Trophoblast cell (in vitro differentiated cells and primary cell): Measurements from ENCODE around the gene CDKAL1.
A peak's percentile ranks its signal among the peaks of the same experiment; 100 is the strongest.

Source experiments
- DNase-seq, 2 donors: peaks; one replicate each; pipeline ENCODE4 v3.0.0-alpha.2; 2016
- H2AFZ ChIP-seq: 2 replicates; pipeline ENCODE4 v1.6.1; 2013; ENCODE audit warnings: low read length, moderate library complexity, mild to moderate bottlenecking; ENCODE audit not compliant: insufficient read depth, poor library complexity
- H2AK5ac ChIP-seq: 2 replicates; pipeline ENCODE4 v1.6.1; 2013; ENCODE audit warnings: mild to moderate bottlenecking, low read length
- H2BK120ac ChIP-seq: 2 replicates; pipeline ENCODE4 v1.6.1; 2013; ENCODE audit warnings: low read length, mild to moderate bottlenecking, moderate library complexity; ENCODE audit not compliant: insufficient read depth, poor library complexity
- H2BK12ac ChIP-seq: 2 replicates; pipeline ENCODE4 v1.6.1; 2013; ENCODE audit warnings: mild to moderate bottlenecking, low read length, moderate library complexity
- H2BK5ac ChIP-seq: 2 replicates; pipeline ENCODE4 v1.6.1; 2013; ENCODE audit warnings: low read length, low read depth, moderate library complexity, mild to moderate bottlenecking; ENCODE audit not compliant: poor library complexity
- H3K14ac ChIP-seq: 2 replicates; pipeline ENCODE4 v1.6.1; 2013; ENCODE audit warnings: mild to moderate bottlenecking, low read length
- H3K18ac ChIP-seq: 2 replicates; pipeline ENCODE4 v1.6.1; 2013; ENCODE audit warnings: mild to moderate bottlenecking, low read length
- H3K23ac ChIP-seq: 2 replicates; pipeline ENCODE4 v1.6.1; 2013; ENCODE audit warnings: low read length
- H3K27ac ChIP-seq: 2 replicates; pipeline ENCODE4 v1.5.1; 2013; ENCODE audit warnings: low read depth, mild to moderate bottlenecking, inconsistent platforms, low read length, moderate library complexity
- H3K27me3 ChIP-seq: 2 replicates; pipeline ENCODE4 v1.6.1; 2013; ENCODE audit warnings: inconsistent platforms, mild to moderate bottlenecking, low read length, moderate library complexity; ENCODE audit not compliant: insufficient read depth
- H3K36me3 ChIP-seq, 2 experiments: 1 replicate in 1 of 2; 2 replicates in 1 of 2; pipeline ENCODE4 v1.6.1; 2013; ENCODE audit warnings: low read length in 2 of 2, mild to moderate bottlenecking in 2 of 2, moderate library complexity in 1 of 2; ENCODE audit not compliant: insufficient read depth in 2 of 2, control insufficient read depth in 1 of 2
- H3K4ac ChIP-seq: 2 replicates; pipeline ENCODE4 v1.6.1; 2013; ENCODE audit warnings: low read depth, mild to moderate bottlenecking, low read length, moderate library complexity
- H3K4me1 ChIP-seq, 2 experiments: 1 replicate in 1 of 2; 2 replicates in 1 of 2; pipeline ENCODE4 v1.6.1; 2013; ENCODE audit warnings: low read length in 2 of 2, mild to moderate bottlenecking in 2 of 2, moderate library complexity in 1 of 2; ENCODE audit not compliant: insufficient read depth in 2 of 2, control insufficient read depth in 1 of 2
- H3K4me2 ChIP-seq: 2 replicates; pipeline ENCODE4 v1.6.1; 2013; ENCODE audit warnings: inconsistent platforms, mild to moderate bottlenecking, low read length, moderate library complexity
- H3K4me3 ChIP-seq: 2 replicates; pipeline ENCODE4 v1.5.1; 2013; ENCODE audit warnings: mild to moderate bottlenecking, low read depth, low read length, inconsistent platforms
- H3K79me1 ChIP-seq: one replicate; pipeline ENCODE4 v1.6.1; 2013; ENCODE audit warnings: low read length
- H3K79me2 ChIP-seq: 2 replicates; pipeline ENCODE4 v1.6.1; 2013; ENCODE audit warnings: low read length, mild to moderate bottlenecking; ENCODE audit not compliant: control insufficient read depth, insufficient read depth, poor library complexity
- H3K9ac ChIP-seq: 2 replicates; pipeline ENCODE4 v1.6.1; 2013; ENCODE audit warnings: mild to moderate bottlenecking, low read length
- H3K9me3 ChIP-seq: 2 replicates; pipeline ENCODE4 v1.6.1; 2013; ENCODE audit warnings: low read depth, mild to moderate bottlenecking, control low read depth, inconsistent platforms, low read length; ENCODE audit not compliant: insufficient read depth
- H4K12ac ChIP-seq: 2 replicates; pipeline ENCODE4 v1.6.1; 2013; ENCODE audit warnings: low read depth, mild to moderate bottlenecking, low read length, moderate library complexity
- H4K8ac ChIP-seq: 2 replicates; pipeline ENCODE4 v1.6.1; 2013; ENCODE audit warnings: low read depth, mild to moderate bottlenecking, low read length, moderate library complexity
- H4K91ac ChIP-seq: one replicate; pipeline ENCODE4 v1.6.1; 2013; ENCODE audit warnings: low read depth, mild to moderate bottlenecking, low read length, moderate library complexity
- WGBS: extraction: QIAGEN DNeasy Blood & Tissue Kit; methylation state at CpG from one replicate; pipeline ENCODE4 v1.1.7; 2013; ENCODE audit warnings: missing lambda C conversion rate; ENCODE audit not compliant: insufficient read length, insufficient coverage; ENCODE audit errors: extremely low coverage; 5-methylcytosine and 5-hydroxymethylcytosine counted together

The CDKAL1 gene

DNA sequence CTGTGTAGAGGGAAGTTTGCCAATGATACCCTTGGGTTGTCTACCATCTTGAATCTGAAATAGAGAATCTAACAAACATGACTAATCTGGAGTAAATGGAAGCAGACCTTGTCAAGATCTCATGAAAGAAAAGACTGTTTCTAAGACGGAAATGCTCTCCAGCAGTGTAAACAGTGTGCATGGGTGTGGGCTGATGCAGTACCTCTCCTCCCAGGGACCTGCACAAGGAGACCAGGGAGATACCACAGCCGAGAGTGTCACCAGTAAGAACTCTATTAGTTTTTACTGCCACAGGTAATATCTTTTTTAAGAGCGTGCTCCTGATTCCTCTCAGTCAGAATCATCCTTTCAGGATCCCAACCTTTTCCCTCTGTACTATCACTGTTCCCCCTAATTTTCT, 546.0 kb downstream of the CDKAL1 start:
- H3K79me1 ChIP-seq, result no peaks in the 10 kb centered on the region
- H3K23ac ChIP-seq, result no peak overlapping the region
- H3K79me2 ChIP-seq, result no peaks in the 10 kb centered on the region
- no peak overlapping the region for H2AFZ ChIP-seq
- no peaks in the 10 kb centered on the region for H3K36me3 ChIP-seq
- H3K18ac ChIP-seq, result no peak overlapping the region
- peak overlapping the region; percentile 18 for H4K91ac ChIP-seq
- H3K4me1 ChIP-seq, result peaks cover 0 to 2% of the 10 kb centered on the region in 2 experiments
- no peak overlapping the region for H3K4ac ChIP-seq
- H3K9ac ChIP-seq, result no peak overlapping the region
- H2AK5ac ChIP-seq, result no peak overlapping the region
- no peak overlapping the region for H3K4me2 ChIP-seq
- no peaks in the 10 kb centered on the region for H3K9me3 ChIP-seq
- no peak overlapping the region for H3K27ac ChIP-seq
- peak overlapping the region; percentile 68 for H2BK12ac ChIP-seq
- WGBS, result no CpG with 5 or more reads among the region's 3 CpGs
- H2BK120ac ChIP-seq, result no peak overlapping the region
- no peak overlapping the region for H3K14ac ChIP-seq
- H3K4me3 ChIP-seq, result no peak overlapping the region
- no peak overlapping the region for H2BK5ac ChIP-seq
- no peaks in the 10 kb centered on the region for H3K27me3 ChIP-seq
- no peak overlapping the region for H4K8ac ChIP-seq
- no peak overlapping the region for H4K12ac ChIP-seq
- no peak for DNase-seq

DNA sequence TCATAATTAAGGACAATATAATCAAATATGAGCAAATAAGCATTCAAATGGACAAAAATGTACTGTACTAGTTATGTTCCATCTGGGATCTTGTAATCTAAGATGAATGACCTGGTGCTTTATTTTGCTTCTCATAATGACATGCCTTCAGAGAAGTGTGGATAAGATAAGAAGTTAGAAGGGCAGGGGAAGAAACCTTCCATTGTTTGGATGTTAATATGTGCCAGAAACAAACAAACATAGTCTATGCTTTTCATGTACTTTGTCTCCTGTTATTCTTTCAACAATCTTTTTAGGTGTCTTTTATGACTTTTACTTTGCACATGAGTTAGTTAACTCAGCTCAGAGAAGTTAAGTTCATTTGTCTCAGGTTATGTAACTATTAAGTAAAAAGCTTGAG, 547.8 kb downstream of the CDKAL1 start:
- H3K9ac ChIP-seq, result no peak overlapping the region
- H3K4me1 ChIP-seq, result peaks cover 0 to 2% of the 10 kb centered on the region in 2 experiments
- no peak overlapping the region for H4K12ac ChIP-seq
- H3K36me3 ChIP-seq, result no peaks in the 10 kb centered on the region
- H3K4ac ChIP-seq, result no peak overlapping the region
- H2BK5ac ChIP-seq, result no peak overlapping the region
- no peak overlapping the region for H3K23ac ChIP-seq
- H2BK120ac ChIP-seq, result no peak overlapping the region
- H3K18ac ChIP-seq, result no peak overlapping the region
- H3K9me3 ChIP-seq, result no peaks in the 10 kb centered on the region
- H3K27ac ChIP-seq, result no peak overlapping the region
- no peak overlapping the region for H4K91ac ChIP-seq
- no peaks in the 10 kb centered on the region for H3K27me3 ChIP-seq
- no peak overlapping the region for H2AFZ ChIP-seq
- DNase-seq, result no peak
- no peak overlapping the region for H3K4me2 ChIP-seq
- H2BK12ac ChIP-seq, result no peak overlapping the region
- no peak overlapping the region for H3K4me3 ChIP-seq
- no peak overlapping the region for H4K8ac ChIP-seq
- H3K14ac ChIP-seq, result no peak overlapping the region
- no peak overlapping the region for H2AK5ac ChIP-seq
- H3K79me2 ChIP-seq, result no peaks in the 10 kb centered on the region
- no peaks in the 10 kb centered on the region for H3K79me1 ChIP-seq

DNA sequence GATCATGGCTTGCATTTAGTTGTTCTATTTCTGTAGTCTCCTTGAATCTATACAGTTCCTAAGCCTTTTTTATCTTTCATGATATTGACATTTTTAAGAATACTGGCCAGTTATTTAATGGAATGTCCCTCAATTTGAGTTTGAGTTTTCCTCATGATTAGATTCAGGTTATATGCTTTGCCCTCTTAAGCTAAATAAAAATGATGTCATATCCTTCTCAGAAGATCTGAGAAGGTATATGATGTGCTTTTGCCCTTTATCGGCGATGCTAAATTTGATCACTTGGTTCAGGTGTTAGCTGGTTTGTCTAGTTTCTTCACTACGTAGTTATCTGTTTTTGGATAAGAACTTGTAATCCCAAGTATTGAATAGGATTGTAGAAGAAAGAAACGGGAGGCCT, 549.5 kb downstream of the CDKAL1 start:
- Histone ChIP-seq H4K8ac (no peak overlapping the region), H3K23ac (no peak overlapping the region), H3K14ac (no peak overlapping the region), H3K4ac (no peak overlapping the region), H3K27me3 (no peaks in the 10 kb centered on the region), H3K18ac (no peak overlapping the region), H4K91ac (no peak overlapping the region), H2BK5ac (no peak overlapping the region), H2AFZ (no peak overlapping the region), H3K36me3 (no peaks in the 10 kb centered on the region), H3K9me3 (no peaks in the 10 kb centered on the region), H3K27ac (no peak overlapping the region), H2AK5ac (no peak overlapping the region), H3K4me3 (no peak overlapping the region), H3K79me1 (no peaks in the 10 kb centered on the region), H4K12ac (no peak overlapping the region), H2BK120ac (no peak overlapping the region), H3K4me2 (no peak overlapping the region), H3K4me1 (peaks cover 0 to 2% of the 10 kb centered on the region in 2 experiments), H3K79me2 (no peaks in the 10 kb centered on the region), H2BK12ac (no peak overlapping the region), H3K9ac (no peak overlapping the region)
- WGBS, result no CpG with 5 or more reads among the region's 4 CpGs
- no peak for DNase-seq

DNA sequence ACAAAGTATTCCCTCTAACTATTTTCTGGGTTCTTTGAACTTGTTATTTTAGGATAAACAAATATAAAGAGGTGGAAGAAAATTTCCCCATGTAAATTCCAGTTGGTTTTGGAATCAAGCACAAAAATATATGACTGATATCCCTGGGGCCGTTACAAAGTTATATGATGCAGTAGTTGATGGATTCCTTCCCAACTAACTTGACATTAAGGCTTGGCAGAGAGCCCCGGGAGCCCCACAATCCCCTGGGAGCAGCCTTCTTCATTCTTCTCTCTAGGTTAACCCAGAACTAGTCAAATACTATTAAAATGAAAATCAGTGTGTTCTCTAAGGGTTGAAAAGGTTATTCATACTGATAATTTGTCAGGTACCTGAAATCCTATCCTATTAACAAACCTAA, 550.4 kb downstream of the CDKAL1 start:
- H4K91ac ChIP-seq, result no peak overlapping the region

More for the DNA sequence above, 550.4 kb downstream of the CDKAL1 start:
- no peak for DNase-seq
- H2AFZ ChIP-seq, result no peak overlapping the region
- no peak overlapping the region for H3K4ac ChIP-seq
- no peaks in the 10 kb centered on the region for H3K79me2 ChIP-seq
- H2BK120ac ChIP-seq, result no peak overlapping the region
- no peak overlapping the region for H3K9ac ChIP-seq
- H2BK5ac ChIP-seq, result no peak overlapping the region
- no peak overlapping the region for H3K4me3 ChIP-seq
- H3K18ac ChIP-seq, result no peak overlapping the region
- H2BK12ac ChIP-seq, result no peak overlapping the region
- H3K14ac ChIP-seq, result no peak overlapping the region
- no peak overlapping the region for H3K27ac ChIP-seq
- no peak overlapping the region for H3K4me2 ChIP-seq
- no peak overlapping the region for H2AK5ac ChIP-seq
- no peaks in the 10 kb centered on the region for H3K36me3 ChIP-seq
- no peaks in the 10 kb centered on the region for H3K9me3 ChIP-seq
- no peak overlapping the region for H4K12ac ChIP-seq
- no peaks in the 10 kb centered on the region for H3K27me3 ChIP-seq
- H3K4me1 ChIP-seq, result peaks cover 0 to 2% of the 10 kb centered on the region in 2 experiments
- no peaks in the 10 kb centered on the region for H3K79me1 ChIP-seq
- H4K8ac ChIP-seq, result no peak overlapping the region
- WGBS, result no CpG with 5 or more reads among the region's 2 CpGs
- H3K23ac ChIP-seq, result no peak overlapping the region
